ENCODE measurements around the gene CLEC11A.
"Not testable (repeated sequence)": the region's sequence is repeated elsewhere in the genome, so short reads cannot be mapped to it uniquely, and the experiment has no call there.

CLEC11A gene

DNA sequence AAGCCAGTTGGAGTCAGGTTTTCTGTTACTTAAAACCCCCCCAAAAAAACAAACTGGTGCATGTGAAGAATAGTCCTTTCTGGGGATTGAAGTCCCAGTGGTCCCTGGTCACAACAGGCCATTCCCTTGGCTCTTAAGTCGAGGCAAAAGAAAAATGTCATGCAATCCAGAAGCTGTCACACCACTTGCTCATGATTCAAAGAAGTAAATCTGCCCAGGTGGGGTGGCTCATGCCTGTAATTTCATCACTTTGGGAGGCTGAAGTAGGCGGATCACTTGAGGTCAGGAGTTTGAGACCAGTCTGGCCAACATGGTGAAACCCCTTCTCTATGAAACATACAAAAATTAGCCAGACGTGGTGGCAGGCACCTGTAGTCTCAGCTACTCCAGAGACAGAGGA, 38.3 kb downstream of the CLEC11A start:
- DNase-seq (ENCODE audit: low read depth) = not testable (repeated sequence)

DNA sequence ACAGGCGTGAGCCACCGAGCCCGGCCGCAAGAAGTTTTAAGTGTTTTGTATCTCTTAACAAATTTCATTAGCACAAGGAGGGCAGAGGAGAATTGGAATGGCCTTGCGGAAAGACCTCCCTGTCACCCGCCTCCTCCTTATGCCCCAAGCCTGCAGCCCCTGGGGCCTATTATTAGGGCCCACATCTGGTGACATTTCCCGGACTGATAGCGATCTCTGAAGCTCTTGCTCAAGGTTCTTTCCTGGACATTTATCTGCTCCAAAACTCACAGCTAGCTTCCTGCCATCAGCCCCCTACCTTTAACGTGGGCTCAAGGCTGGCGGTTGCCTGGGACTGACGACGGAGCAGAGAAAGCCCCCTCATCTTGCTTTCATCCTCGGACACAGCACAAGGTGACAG, 40.4 kb downstream of the CLEC11A start:
- not testable (repeated sequence) for DNase-seq (ENCODE audit: low read depth)

DNA sequence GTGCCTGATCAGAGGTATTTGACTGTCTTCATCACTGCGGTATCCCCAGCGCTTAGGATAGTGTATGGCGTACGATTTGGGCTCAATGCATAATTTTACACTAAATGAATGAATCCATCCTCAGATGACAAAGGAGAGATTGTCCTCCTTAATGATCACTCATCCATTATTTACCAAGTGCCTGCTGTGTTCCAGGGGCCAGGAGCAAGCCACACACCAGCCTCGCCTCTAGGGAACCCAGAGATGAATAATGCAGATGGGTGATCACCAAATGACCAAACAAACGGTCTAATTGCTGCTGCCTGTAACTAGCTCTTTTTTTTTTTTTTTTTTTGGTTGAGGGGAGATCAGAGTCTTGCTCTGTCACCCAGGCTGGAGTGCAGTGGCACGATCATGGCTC, 41.2 kb downstream of the CLEC11A start:
- DNase-seq (ENCODE audit: low read depth) = no peak

DNA sequence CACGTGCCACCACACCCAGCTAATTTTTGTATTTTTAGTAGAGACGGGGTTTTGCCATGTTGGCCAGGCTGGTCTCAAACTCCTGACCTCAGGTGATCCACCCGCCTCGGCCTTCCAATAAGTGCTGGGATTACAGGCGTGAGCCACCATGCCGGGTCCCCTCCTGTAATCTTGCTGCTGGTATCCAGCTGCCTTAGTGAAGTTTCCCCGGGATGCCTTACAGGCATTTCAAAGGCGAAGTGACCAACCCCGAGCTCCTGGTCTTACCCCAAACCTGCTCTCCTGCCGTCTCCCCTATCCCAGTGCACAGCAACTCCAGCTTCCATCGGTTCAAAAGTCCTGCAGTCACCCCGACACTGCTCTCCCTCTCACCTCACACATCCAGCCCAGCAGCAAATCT, 43.6 kb downstream of the CLEC11A start:
- not testable (repeated sequence) for DNase-seq (ENCODE audit: low read depth)

DNA sequence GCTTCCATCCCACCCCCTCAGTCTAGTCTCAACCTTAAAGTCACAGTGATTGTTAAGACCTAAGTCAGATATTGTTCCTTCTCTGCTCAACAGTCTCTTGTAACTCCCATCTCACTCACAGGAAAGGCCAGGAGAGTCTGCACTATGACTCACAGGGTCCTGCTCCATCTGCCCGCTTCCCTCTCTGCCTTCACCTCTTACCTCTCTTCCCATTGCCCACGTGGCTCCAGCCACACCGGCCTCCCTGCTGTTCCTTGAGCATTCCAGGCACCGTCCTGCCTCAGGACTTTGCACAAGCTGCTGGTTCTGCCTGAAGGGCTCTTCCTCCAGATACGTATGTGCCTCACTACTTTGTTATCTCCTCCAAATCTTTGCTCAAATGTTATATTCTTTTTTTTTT, 44.1 kb downstream of the CLEC11A start:
- DNase-seq (ENCODE audit: low read depth) = not testable (repeated sequence)

DNA sequence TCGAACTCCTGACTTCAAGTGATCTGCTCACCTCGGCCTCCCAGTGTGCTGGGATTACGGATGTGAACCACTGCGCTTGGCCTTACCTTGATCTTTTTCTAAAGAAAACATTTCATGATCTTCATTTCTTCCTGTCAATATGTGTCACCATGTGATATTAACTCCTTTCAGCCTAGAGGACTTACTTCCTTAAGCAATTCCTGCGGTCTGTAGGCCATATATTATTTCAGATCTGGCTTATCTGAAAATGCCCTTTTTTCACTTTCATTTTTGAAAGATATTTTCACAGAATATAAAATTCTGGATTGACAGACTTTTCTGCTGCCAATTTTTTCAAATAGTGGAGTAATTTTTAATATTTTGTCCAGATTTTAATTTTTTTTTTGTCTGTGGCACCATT, 45.1 kb downstream of the CLEC11A start:
- DNase-seq (ENCODE audit: low read depth) = no peak

DNA sequence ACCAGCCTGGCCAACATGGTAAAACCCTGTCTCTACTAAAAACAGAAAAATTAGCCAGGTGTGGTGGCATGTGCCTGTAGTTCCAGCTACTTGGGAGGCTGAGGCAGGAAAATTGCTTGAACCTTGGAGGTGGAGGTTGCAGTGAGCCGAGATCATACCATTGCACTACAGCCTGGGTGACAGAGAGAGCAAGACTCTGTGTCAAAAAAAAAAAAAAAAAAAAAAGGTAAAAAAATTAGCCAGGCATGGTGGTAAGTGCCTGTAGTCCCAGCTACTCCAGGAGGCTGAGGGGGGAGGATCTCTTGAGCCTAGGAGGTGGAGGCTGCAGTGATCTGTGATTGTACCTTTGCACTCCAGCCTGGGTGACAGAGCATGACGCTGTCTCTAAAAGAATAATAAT, 47.0 kb downstream of the CLEC11A start, which contains the start of gene GPR32:
GPR32 (plus strand) TSS at position 301 of the 400 bp plus-strand sequence. CDS start 137 bp downstream, outside the sequence.
- not testable (repeated sequence) for DNase-seq (ENCODE audit: low read depth)

DNA sequence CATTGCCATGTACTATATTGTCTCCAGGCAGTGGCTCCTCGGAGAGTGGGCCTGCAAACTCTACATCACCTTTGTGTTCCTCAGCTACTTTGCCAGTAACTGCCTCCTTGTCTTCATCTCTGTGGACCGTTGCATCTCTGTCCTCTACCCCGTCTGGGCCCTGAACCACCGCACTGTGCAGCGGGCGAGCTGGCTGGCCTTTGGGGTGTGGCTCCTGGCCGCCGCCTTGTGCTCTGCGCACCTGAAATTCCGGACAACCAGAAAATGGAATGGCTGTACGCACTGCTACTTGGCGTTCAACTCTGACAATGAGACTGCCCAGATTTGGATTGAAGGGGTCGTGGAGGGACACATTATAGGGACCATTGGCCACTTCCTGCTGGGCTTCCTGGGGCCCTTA, 47.7 kb downstream of the CLEC11A start:
- DNase-seq (ENCODE audit: low read depth) = no peak

DNA sequence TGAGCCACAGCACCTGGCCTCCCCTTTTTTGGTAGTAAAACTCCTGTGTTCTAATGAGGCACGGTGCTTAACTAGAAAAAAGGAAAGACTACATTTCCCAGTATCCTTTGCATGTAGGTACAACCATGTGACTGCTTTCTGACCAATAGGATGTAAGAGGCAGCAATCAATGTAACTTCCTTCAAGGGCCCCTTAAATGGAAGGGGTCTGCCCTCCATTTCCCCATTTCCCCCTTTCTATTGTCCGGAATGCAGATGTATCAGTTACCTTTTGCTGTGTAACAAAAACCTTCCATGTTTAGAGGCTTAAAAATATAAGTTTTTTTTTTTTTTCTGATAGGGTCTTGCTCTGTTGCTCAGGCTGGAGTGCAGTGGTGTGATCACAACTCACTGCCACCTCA, 49.3 kb downstream of the CLEC11A start:
- DNase-seq (ENCODE audit: low read depth) = peak; percentile 39

DNA sequence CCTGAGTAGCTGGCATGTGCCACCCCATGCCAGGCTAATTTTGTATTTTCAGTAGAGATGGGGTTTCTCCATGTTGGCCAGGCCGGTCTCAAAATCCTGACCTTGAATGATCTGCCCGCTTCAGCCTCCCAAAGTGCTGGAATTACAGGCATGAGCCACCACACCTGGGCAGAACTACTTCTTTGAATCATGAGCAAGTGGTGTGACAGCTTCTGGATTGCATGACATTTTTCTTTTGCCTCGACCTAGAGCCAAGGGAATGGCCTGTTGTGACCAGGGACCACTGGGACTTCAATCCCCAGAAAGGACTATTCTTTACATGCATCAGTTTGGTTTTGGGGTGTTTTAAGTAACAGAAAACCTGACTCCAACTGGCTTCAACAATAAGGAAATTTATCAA, 49.7 kb downstream of the CLEC11A start:
- DNase-seq (ENCODE audit: low read depth) = not testable (repeated sequence)

DNA sequence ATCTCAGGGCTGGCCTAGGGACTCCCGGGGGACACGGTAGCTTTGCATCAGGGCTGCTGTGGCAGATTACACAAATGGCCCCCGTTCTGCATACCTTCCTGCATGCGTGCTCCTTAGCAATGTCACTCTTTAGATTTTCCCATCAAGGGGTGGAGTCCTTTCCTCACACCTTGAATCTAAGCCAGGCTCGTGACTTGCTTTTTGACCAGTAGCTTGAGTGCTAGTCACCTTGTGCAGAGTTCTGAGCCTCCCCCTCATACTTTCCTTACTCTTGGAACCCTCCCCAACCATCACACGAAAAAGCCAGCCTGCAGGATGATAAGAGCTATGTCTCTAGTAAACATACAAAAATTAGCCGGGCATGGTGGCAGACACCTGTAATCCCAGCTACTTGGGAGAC, 50.3 kb downstream of the CLEC11A start:
- DNase-seq (ENCODE audit: low read depth) = not testable (repeated sequence)
